Measurements from ENCODE around the gene MAGOHB.
A peak's percentile ranks its signal among the peaks of the same experiment; 100 is the strongest.

DNA sequence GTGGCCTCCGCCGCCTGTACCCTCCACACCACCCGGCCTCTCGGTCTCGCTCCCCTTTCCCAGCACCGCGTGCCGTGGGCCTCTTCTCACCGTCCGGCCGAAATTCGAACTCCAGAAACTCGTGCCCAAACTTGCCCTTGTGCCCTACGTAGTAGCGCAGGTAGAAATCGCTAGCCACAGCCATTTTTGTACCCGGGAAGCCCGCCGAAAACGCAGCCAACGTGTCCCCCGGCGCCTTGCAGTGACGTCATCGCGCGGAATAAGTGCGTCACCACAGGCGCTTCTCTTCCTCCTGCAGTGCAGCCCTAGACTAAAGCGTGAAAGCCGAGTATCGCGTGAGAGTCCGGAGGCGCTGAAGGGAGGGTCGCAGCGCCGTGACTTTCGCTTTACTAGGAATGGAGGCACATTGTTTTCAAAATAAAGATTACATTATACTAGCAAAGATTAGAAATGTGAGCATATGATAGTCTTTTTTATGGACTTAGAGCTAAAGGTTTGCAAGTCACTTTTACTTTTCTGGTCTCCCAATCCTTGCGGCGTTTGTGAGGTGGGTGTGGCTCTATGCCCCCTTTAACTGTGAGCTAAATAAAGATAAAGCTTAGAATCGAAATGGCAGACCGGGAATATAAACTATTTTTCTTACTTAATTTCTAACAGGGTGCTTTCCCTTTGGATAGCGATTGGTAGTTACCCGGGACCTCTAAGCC lies at the start of gene MAGOHB:
- peak; percentile 93 for TF ChIP-seq POLR2AphosphoS5 (IDR thresholded peaks at IDR 0.05)
- TF ChIP-seq CTCF (IDR thresholded peaks at IDR 0.05): no peak
- TF ChIP-seq POLR2A (IDR thresholded peaks at IDR 0.05): peak; percentile 52 to 55
- no peak for TF ChIP-seq EP300 (IDR thresholded peaks at IDR 0.05)

All from gastroesophageal sphincter (tissue), 3 donors.